OCI-LY1 (cell line): Measurements from ENCODE around the gene CEP85L.

ENCODE experiments used
- EZH2 ChIP-seq: fragments of 200-600 bp; sonication (generic), shearing (Covaris generic); IDR thresholded peaks from 2 replicates; pipeline ENCODE4 v1.8.0; 2017; ENCODE audit warnings: borderline replicate concordance, mixed run types, mild to moderate bottlenecking, antibody characterized with exemption, low read length, moderate library complexity, mixed read lengths
- TF ChIP-seq, protein P1 (sequence below): fragments of 200-600 bp; sonication (generic), shearing (Covaris generic); IDR thresholded peaks from 2 replicates; pipeline ENCODE4 v1.5.1; 2017; ENCODE audit warnings: mild to moderate bottlenecking, antibody characterized with exemption, low read length, moderate library complexity, mixed read lengths

DNA sequence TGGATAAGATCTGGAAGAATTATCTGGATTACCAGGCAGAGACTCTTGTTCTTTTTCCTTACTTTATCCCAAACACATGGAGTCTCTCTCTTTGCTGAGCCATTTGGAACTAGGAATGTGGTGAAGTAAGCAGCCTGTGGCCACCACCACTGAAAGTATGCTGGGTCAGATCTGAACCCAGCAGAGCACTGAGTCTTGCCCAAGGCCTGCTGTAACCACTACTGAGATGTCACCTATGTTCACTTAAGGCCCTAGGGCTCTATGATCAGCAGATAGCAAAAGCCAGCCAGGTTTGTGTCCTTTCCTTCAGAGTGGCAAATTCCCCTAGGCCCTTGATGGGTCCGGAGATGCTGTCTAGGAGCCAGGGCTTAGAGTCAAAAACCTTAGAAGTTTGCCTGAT lies 206.6 kb downstream of the CEP85L start:
- TF ChIP-seq, protein P1, sequence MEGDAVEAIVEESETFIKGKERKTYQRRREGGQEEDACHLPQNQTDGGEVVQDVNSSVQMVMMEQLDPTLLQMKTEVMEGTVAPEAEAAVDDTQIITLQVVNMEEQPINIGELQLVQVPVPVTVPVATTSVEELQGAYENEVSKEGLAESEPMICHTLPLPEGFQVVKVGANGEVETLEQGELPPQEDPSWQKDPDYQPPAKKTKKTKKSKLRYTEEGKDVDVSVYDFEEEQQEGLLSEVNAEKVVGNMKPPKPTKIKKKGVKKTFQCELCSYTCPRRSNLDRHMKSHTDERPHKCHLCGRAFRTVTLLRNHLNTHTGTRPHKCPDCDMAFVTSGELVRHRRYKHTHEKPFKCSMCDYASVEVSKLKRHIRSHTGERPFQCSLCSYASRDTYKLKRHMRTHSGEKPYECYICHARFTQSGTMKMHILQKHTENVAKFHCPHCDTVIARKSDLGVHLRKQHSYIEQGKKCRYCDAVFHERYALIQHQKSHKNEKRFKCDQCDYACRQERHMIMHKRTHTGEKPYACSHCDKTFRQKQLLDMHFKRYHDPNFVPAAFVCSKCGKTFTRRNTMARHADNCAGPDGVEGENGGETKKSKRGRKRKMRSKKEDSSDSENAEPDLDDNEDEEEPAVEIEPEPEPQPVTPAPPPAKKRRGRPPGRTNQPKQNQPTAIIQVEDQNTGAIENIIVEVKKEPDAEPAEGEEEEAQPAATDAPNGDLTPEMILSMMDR = no peak
- no peak for TF ChIP-seq EZH2
